ENCODE measurements around the gene CTNNA2.

- TF ChIP-seq GATA3 (IDR thresholded peaks at IDR 0.05; ENCODE audit: low read depth, low read length) = no peak
- no peak for TF ChIP-seq GATA2 (IDR thresholded peaks at IDR 0.05; ENCODE audit: low read depth, low read length)
Observed at GRCh38 chr2:79981316-79981715, 468.5 kb downstream of the CTNNA2 start.

Measured in SH-SY5Y (cell line).